ENCODE data around the gene AIF1L.

AIF1L gene

GRCh38 chr9:131096269-131097125 lies at the start of gene AIF1L:
AIF1L (plus strand) TSS chr9:131096531; CDS start chr9:131096630, 99 bp downstream.
- Histone ChIP-seq H3K4me3 (ENCODE audit: low read length) (no peak within 1 kb of the TSS), H3K36me3 (ENCODE audit: control insufficient read depth, insufficient read depth, low read length) (no peaks in the 10 kb centered on the region), H3K4me1 (ENCODE audit: control insufficient read depth, insufficient read depth, low read length) (peaks cover 6% of the 10 kb centered on the region), H3K9ac (ENCODE audit: low read length) (no peak within 1 kb of the TSS), H3K27me3 (ENCODE audit: control insufficient read depth, insufficient read depth, low read length) (peaks cover 53% of the 10 kb centered on the region), H3K9me3 (ENCODE audit: control insufficient read depth, low read length) (no peaks in the 10 kb centered on the region)

DNA sequence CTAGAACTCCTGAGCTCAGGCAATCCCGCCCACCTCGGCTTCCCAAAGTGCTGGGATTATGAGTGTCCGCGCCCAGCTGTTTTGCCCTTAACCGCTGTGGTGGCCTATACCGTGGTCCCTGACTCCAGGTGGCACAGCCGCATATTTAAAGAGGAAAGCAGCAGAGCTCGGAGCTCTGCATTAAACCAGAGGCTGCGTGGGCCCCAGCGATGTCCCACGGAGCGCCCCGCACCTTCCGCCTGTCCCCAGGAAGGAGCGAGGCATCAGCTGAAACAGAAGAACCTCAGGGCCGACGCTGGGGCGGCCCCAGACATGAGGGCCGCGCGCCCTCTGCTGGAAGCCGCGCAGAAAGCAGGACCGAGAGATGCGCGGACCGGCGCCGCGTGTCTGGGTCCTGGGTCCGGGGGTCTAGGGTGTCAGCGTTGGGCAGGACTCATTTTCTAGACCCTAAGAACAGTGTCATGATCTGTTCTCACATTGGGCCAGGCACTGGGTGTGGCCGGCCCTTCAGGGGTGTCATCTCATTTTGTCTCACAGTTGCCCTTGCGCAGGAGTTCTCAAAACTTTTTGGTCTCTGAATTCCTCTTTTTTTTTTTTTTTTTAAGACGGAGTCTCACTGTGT lies 49.6 kb upstream of the AIF1L start:
- H3K9ac ChIP-seq (ENCODE audit: low read length): no peak overlapping the region
- H3K9me3 ChIP-seq (ENCODE audit: control insufficient read depth, low read length): no peaks in the 10 kb centered on the region
- H3K4me3 ChIP-seq (ENCODE audit: low read length): no peak overlapping the region

GRCh38 chr9:131048332-131048731 lies 48.0 kb upstream of the AIF1L start:
- no peaks in the 10 kb centered on the region for H3K4me1 ChIP-seq (ENCODE audit: control insufficient read depth, insufficient read depth, low read length)
- H3K9me3 ChIP-seq (ENCODE audit: control insufficient read depth, low read length): no peaks in the 10 kb centered on the region
- no peaks in the 10 kb centered on the region for H3K27me3 ChIP-seq (ENCODE audit: control insufficient read depth, insufficient read depth, low read length)
- H3K4me3 ChIP-seq (ENCODE audit: low read length): no peak overlapping the region
- no peak overlapping the region for H3K9ac ChIP-seq (ENCODE audit: low read length)
- no peaks in the 10 kb centered on the region for H3K36me3 ChIP-seq (ENCODE audit: control insufficient read depth, insufficient read depth, low read length)

More for the DNA sequence above, 49.6 kb upstream of the AIF1L start:
- Histone ChIP-seq H3K36me3 (ENCODE audit: control insufficient read depth, insufficient read depth, low read length) (no peaks in the 10 kb centered on the region), H3K4me1 (ENCODE audit: control insufficient read depth, insufficient read depth, low read length) (no peaks in the 10 kb centered on the region), H3K27me3 (ENCODE audit: control insufficient read depth, insufficient read depth, low read length) (no peaks in the 10 kb centered on the region)

- H3K9me3 ChIP-seq (ENCODE audit: control insufficient read depth, low read length): no peaks in the 10 kb centered on the region
Measured at GRCh38 chr9:131048820-131049219, 47.5 kb upstream of the AIF1L start.

DNA sequence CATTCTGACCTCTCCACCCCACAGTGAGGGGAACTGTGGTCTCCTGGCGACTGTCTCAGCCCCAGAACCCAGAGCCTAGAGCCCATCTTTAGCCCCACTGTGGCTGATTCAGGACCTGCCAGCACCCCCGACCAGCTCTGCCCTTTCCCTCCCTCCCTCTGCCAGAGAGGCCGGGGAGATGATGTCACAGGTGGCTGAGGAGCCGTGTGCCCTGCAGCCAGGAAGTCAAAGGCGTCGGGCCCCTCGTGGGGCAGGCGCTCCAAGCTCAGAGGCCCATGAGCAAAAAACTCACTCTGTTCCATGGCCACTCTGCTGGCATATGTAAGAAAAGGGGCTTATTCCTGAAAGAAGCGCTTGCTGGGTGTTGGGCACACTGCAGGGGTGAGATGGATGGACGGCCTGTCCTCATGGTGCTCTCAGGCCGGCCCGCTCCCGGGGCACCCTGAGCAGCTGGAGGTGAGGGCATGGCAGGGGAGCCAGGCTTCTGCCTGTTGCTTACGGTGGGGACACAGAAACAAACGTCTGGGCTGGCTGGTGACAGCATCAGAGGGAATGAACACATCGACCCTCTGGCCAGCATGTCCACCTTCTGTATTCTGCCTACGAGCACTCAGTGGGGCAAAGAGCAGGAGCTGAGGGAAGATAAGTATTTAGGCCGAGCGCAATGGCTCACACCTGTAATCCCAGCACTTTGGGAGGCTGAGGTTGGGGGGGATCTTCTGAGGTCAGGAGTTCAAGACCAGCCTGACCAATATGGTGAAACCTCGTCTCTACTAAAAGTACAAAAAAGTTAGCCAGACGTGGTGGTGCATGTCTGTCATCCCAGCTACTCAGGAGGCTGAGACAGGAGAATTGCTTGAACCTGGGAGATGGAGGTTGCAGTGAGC lies 46.3 kb upstream of the AIF1L start:
- H3K27me3 ChIP-seq (ENCODE audit: control insufficient read depth, insufficient read depth, low read length): no peaks in the 10 kb centered on the region
- H3K36me3 ChIP-seq (ENCODE audit: control insufficient read depth, insufficient read depth, low read length): no peaks in the 10 kb centered on the region
- H3K9ac ChIP-seq (ENCODE audit: low read length): no peak overlapping the region
- no peaks in the 10 kb centered on the region for H3K4me1 ChIP-seq (ENCODE audit: control insufficient read depth, insufficient read depth, low read length)
- H3K9me3 ChIP-seq (ENCODE audit: control insufficient read depth, low read length): no peaks in the 10 kb centered on the region
- no peak overlapping the region for H3K4me3 ChIP-seq (ENCODE audit: low read length)

More at GRCh38 chr9:131048820-131049219, 47.5 kb upstream of the AIF1L start:
- H3K36me3 ChIP-seq (ENCODE audit: control insufficient read depth, insufficient read depth, low read length): no peaks in the 10 kb centered on the region
- H3K9ac ChIP-seq (ENCODE audit: low read length): no peak overlapping the region
- no peaks in the 10 kb centered on the region for H3K4me1 ChIP-seq (ENCODE audit: control insufficient read depth, insufficient read depth, low read length)
- H3K27me3 ChIP-seq (ENCODE audit: control insufficient read depth, insufficient read depth, low read length): no peaks in the 10 kb centered on the region
- no peak overlapping the region for H3K4me3 ChIP-seq (ENCODE audit: low read length)

DNA sequence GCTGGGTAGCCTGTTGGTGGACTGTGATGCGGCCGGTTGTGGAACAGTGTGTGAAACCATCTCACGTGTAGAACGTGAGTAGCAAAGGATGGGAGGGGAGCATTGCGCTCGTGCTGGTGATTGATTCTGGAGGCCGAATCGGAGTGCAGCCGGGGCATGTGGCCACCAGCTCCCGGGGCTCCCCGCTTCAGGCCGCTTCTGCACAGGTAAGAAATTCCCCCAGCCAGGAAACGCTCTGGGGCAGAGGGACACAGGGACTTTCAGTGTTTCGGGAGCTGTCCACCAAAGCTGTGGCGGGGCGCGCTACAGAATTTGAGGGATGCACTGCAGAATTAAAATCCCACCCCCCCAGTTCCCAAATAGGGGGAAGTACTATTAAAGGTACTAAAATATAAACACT lies 45.5 kb upstream of the AIF1L start:
- Histone ChIP-seq H3K4me1 (ENCODE audit: control insufficient read depth, insufficient read depth, low read length) (no peaks in the 10 kb centered on the region), H3K27me3 (ENCODE audit: control insufficient read depth, insufficient read depth, low read length) (no peaks in the 10 kb centered on the region), H3K9ac (ENCODE audit: low read length) (no peak overlapping the region), H3K9me3 (ENCODE audit: control insufficient read depth, low read length) (no peaks in the 10 kb centered on the region), H3K36me3 (ENCODE audit: control insufficient read depth, insufficient read depth, low read length) (no peaks in the 10 kb centered on the region), H3K4me3 (ENCODE audit: low read length) (no peak overlapping the region)

GRCh38 chr9:131051592-131052517 lies 44.5 kb upstream of the AIF1L start:
- no peaks in the 10 kb centered on the region for H3K36me3 ChIP-seq (ENCODE audit: control insufficient read depth, insufficient read depth, low read length)
- H3K27me3 ChIP-seq (ENCODE audit: control insufficient read depth, insufficient read depth, low read length): no peaks in the 10 kb centered on the region
- no peaks in the 10 kb centered on the region for H3K4me1 ChIP-seq (ENCODE audit: control insufficient read depth, insufficient read depth, low read length)
- H3K9me3 ChIP-seq (ENCODE audit: control insufficient read depth, low read length): no peaks in the 10 kb centered on the region
- no peak overlapping the region for H3K9ac ChIP-seq (ENCODE audit: low read length)
- no peak overlapping the region for H3K4me3 ChIP-seq (ENCODE audit: low read length)

DNA sequence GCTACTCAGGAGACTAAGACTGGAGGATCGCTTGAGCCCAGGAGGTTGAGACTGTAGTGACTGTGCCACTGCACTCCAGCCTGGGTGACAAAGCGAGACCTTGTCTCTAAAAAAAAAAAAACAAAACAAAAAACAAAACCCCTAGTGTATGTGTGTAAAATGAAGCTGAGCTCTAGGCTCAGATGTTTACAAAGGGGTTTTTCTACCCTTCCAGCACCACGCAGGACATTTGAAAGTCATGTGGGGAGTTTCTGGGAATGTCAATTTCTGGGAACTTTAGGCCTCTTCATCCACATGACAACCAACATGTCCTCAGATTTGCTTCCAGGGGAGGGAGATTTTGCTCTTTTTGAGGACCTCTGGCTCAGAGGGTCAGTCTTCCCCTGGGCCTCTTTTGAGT lies 42.4 kb upstream of the AIF1L start:
- Histone ChIP-seq H3K9ac (ENCODE audit: low read length) (no peak overlapping the region), H3K36me3 (ENCODE audit: control insufficient read depth, insufficient read depth, low read length) (no peaks in the 10 kb centered on the region), H3K9me3 (ENCODE audit: control insufficient read depth, low read length) (no peaks in the 10 kb centered on the region), H3K4me1 (ENCODE audit: control insufficient read depth, insufficient read depth, low read length) (no peaks in the 10 kb centered on the region), H3K27me3 (ENCODE audit: control insufficient read depth, insufficient read depth, low read length) (no peaks in the 10 kb centered on the region), H3K4me3 (ENCODE audit: low read length) (no peak overlapping the region)

GRCh38 chr9:131056781-131057506 lies 39.4 kb upstream of the AIF1L start:
- Histone ChIP-seq H3K36me3 (ENCODE audit: control insufficient read depth, insufficient read depth, low read length) (no peaks in the 10 kb centered on the region), H3K9ac (ENCODE audit: low read length) (no peak overlapping the region), H3K4me3 (ENCODE audit: low read length) (no peak overlapping the region), H3K9me3 (ENCODE audit: control insufficient read depth, low read length) (no peaks in the 10 kb centered on the region), H3K27me3 (ENCODE audit: control insufficient read depth, insufficient read depth, low read length) (no peaks in the 10 kb centered on the region), H3K4me1 (ENCODE audit: control insufficient read depth, insufficient read depth, low read length) (no peaks in the 10 kb centered on the region)

DNA sequence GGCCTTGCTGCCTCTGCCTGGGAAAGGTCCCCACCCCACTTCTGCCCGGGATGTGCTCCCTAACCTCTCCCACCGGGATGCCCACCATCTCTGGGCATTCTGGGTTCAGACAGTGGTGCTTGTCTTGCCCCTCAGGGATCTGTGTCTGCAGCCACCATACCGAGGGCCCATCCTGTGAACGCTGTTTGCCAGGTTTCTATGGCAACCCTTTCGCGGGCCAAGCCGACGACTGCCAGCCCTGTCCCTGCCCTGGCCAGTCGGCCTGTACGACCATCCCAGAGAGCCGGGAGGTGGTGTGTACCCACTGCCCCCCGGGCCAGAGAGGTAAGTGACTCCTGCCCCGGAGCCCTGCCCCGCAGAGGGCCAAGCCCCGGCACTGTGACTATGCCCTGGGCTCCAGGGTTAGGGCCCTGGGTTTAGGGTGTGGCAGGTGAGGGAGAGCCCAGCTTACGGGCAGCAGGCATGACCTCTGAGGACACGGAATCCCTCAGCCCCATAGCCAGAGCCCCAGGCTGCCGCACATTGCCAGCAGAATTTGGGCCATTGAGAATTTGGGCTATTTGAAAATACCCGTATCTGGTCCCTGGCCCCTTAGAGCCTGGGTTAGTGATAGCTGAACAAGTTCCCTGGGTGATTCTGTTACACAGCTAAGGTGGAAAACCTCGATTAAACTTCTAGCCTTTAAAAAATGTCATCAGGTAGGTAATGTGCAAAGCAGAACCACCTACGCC lies 35.3 kb upstream of the AIF1L start:
- Histone ChIP-seq H3K27me3 (ENCODE audit: control insufficient read depth, insufficient read depth, low read length) (no peaks in the 10 kb centered on the region), H3K4me1 (ENCODE audit: control insufficient read depth, insufficient read depth, low read length) (no peaks in the 10 kb centered on the region), H3K4me3 (ENCODE audit: low read length) (no peak overlapping the region), H3K9ac (ENCODE audit: low read length) (no peak overlapping the region), H3K36me3 (ENCODE audit: control insufficient read depth, insufficient read depth, low read length) (no peaks in the 10 kb centered on the region), H3K9me3 (ENCODE audit: control insufficient read depth, low read length) (no peaks in the 10 kb centered on the region)
